Measurements from ENCODE around the gene ATP8B4.

- TF ChIP-seq RB1 (IDR thresholded peaks at IDR 0.05; ENCODE audit: borderline replicate concordance) (no peak), NBN (IDR thresholded peaks at IDR 0.05) (no peak), JUND (IDR thresholded peaks at IDR 0.05; ENCODE audit: low read depth, low read length) (no peak)
These were observed 218.8 kb downstream of the ATP8B4 start for GRCh38 chr15:49900006-49900902.

All from GM12878 (cell line).